NCI-H2171 (cell line): Measurements from ENCODE around the gene PACS1.
A peak's percentile ranks its signal among the peaks of the same experiment; 100 is the strongest.

ENCODE experiments used
- DNase-seq: peaks from one replicate; lab custom pipeline; 2025; lab: John Stamatoyannopoulos, UW

The PACS1 gene

DNA sequence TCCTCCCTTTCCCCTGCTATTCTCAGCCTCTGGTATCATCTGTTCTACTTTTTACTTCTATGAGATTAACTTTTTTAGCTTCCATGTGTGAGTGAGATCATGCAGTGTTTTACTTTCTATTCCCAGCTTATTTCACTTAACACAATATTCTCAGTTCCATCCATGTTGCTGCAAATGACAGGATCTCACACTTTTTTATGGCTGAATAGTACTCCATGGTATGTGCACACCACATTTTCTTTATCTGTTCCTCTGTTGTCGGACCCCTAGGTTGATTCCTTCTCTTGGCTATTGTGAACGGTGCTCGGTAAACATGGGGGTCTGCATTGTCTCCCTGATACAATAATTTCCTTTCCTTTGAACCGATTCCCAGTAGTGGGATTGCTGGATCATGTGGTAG lies 117.4 kb downstream of the PACS1 start:
- no peak for DNase-seq

- DNase-seq = no peak
These were observed 118.5 kb downstream of the PACS1 start for GRCh38 chr11:66188580-66188979.

DNA sequence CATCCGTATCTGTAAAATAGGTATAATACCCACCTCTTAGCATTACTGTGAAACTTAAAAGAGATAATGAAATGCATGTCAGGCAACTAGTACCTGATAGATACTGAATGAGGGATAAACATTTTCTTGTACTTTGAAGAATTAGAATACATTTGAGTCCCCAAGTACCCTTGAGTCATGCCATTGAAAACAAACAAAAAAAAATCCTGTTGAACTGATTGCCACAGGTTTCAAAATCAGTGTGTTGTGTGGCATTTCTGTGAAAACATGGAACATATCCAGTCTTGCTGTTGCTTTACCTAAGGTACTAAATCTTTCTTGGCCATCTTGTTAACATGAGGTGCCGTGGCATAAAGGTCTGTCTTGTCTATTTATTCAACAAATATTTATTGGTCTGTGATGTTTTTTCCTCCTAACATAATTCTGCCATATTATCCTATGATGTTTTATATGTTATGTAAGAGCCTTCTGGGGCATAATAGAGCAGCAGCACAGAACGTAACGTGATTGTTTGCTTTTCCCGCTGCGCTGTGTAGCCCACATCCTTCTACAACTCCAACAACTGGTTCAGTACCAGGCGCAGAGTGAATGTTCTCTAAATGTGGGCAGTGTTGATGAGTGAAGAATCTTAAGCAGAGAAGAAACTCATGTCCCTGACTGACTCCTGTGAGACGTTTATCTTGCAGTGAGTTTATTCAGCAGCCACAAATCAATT lies 119.1 kb downstream of the PACS1 start:
- no peak for DNase-seq

DNA sequence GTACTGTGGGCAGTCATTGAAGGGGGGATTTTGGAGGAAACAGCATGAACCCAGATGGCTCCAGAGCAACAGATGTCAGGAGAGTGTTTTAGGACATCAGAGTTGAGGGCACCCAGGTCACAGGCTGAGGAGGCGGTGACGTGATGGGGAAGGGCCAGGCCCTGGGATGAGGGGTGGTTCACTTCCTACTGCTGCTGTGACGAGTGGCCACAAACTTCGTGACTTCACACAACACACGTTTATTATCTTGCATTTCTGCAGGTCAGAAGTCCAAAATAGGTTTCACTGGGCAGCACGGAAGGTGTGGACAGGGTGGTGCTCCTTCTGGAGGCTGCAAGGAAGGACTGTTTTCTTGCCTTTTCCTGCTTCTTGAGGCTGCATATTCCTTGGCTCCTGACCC lies 120.7 kb downstream of the PACS1 start:
- no peak for DNase-seq

DNA sequence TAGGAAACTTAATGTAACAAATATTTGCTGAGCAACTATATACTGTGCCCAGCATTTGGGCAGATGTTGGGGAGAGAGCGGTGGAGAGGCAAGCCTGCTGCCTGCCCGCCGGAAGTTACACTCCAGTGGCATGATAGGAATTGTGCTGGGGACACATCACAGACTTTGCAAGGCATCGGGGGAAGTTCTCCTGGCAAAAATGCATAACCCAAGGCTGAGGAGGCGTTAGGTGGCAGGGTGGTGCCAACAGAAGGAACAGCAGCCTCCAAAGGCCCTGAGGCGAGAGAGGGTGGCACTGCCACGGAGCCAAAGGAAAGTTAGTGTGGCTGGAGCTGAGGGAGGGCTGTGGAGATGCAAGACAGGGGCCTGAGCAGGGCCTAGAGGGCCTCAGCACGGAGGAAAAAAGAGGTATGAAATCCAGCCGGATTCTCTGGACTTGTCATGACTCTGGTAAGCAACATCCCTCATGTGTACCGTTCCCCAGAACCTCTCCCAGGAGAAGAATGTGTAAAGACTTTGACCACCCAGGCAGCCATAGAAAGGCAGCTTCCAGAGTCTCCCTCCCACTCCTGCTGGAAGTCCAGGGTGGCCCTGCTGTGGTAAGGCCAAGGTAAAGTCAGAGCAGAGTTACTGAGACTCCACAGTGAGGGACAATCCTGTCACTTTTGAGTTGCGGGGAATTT lies 122.2 kb downstream of the PACS1 start:
- DNase-seq = no peak

DNA sequence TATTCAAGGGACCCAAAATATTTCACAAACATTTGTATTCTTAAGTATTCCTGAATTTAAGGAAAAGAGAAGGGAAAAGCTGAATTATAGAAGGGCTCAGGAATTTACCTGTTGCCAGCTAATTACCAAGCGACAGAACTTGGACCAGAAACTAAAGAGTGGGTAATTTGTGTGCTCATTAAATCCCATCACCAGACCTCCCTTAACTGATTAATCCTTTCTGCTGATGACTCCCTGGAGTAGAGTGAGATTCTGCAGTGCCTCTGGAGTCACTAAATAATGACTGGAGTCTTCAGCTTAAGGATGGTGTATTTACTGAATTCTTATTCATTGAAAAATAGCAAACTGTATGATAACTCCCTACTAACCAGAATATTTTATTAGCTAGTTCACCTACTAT lies 124.3 kb downstream of the PACS1 start:
- DNase-seq = no peak

DNA sequence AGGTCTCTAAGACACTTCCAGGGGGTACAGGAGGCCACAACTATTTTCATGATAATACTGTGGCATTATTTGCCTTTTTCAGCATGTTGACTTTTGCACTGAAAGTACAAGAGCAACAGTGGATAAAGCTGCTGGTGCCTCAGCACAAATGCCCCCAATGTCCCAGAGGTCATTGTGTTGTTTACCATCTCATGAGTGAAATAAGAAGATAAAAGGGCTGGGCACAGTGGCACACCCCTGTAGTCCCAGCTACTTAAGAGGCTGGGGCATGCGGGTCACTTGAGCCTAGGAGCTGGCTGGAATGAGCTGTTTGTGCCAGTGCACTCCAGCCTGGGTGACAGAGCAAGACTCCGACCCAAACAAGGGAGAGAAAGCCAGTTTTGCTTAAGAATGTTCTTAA lies 125.8 kb downstream of the PACS1 start:
- DNase-seq = no peak

GRCh38 chr11:66203847-66204246 lies 133.8 kb downstream of the PACS1 start:
- no peak for DNase-seq

DNA sequence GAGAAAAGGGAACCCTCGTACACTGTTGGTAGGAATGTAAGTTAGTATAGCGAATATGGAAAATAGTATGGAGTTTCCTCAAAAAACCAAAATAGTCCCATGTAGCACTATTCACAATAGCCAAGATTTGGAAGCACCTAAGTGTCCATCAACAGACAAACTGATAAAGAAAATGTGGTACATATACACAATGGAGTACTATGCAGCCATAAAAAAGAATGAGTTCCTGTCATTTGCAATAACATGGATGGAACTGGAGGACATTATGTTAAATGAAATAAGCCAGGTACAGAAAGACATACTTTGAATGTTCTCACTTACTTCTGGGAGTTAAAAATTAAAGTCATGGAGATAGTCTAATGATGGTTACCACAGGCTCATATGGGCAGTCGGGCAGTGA lies 134.3 kb downstream of the PACS1 start:
- no peak for DNase-seq

DNA sequence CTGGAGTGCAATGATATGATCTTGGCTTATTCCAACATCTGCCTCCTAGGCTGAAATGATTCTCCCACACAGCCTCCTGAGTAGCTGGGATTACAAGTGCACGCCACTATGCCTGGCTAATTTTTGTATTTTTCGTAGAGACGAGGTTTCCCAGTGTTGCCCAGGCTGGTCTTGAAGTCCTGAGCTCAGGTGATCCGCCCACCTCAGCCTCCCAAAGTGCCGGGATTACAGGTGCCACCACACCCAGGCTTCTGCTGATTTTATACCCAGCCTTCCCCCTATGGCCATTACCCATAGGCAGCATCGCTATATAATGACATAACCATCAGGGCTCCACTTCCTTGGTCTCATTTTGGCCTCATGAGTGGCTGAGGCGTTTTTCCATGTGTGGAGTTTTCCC lies 137.7 kb downstream of the PACS1 start:
- DNase-seq = no peak

GRCh38 chr11:66211100-66211499 lies 141.0 kb downstream of the PACS1 start:
- DNase-seq = no peak

- no peak for DNase-seq
These were observed 146.8 kb downstream of the PACS1 start for GRCh38 chr11:66216911-66217310.

DNA sequence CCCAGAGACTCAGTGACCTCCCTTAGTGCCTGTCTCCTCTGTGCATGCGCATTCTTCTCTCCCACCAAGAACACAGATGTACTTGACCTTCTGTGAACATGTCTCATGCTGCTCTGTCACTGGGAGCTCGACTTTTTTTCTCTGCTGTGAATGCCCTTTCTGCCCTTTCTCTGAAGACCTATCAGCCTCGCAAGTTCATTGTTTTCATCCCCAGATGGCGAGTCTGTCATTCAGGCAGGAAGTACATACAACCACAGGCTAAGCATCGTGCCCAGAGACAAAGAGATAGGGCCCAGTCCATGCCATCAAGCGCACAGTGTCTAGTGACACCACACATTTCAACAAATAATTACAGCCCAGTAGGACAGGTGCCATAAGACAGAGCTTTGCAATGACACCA lies 148.0 kb downstream of the PACS1 start:
- DNase-seq = no peak

- DNase-seq = no peak
These were observed 149.0 kb downstream of the PACS1 start for GRCh38 chr11:66218846-66219620.

DNA sequence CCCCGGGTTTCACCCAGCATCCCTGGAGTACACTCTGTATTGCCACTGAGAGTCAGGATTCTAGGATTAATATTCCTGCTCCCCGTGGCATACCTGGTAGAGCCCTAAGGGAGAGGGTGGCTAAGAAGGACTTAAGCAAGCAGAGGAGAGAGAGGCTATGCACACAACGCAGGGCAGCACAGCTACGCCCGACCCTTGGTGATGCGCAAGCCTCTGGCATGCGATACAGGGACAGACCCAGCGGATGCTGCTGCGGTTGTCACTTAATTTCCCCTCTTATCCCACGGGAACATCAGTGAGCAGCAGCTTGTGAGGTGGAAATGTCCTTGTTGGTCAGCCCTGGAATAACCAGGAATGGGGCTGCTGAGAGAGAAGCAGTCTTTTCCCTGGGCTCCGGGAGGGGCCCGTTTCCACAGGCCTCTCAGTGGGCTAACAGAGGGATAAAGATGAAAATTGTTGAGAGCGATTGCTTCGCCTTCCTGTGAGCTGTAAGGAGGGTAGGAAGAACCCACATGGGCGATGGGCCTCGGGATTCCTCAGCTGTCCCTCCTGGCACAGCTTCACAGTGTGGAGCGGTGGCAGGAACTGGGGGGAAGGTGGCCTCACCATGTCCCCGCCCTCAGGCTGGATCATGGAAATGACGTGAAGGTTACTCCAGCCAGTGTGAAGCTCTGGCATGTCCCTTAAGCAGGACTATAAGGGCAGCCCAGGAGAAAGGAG lies 149.9 kb downstream of the PACS1 start:
- no peak for DNase-seq

DNA sequence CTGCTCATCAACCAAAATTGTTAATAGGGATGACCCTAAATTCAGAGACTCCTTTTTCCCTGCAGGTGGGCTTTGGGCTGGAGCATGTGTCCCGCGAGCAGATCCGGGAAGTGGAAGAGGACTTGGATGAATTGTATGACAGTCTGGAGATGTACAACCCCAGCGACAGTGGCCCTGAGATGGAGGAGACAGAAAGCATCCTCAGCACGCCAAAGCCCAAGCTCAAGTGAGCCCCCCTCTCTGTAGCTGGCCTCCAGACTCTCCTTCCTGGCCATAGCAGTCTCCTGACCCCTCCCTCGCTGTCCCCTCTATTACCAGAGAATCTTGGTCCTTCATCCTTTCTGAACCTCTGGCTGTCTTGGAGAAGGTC lies 150.5 kb downstream of the PACS1 start:
- DNase-seq = no peak

- DNase-seq = no peak
These were observed 150.9 kb downstream of the PACS1 start for GRCh38 chr11:66221012-66221411.

DNA sequence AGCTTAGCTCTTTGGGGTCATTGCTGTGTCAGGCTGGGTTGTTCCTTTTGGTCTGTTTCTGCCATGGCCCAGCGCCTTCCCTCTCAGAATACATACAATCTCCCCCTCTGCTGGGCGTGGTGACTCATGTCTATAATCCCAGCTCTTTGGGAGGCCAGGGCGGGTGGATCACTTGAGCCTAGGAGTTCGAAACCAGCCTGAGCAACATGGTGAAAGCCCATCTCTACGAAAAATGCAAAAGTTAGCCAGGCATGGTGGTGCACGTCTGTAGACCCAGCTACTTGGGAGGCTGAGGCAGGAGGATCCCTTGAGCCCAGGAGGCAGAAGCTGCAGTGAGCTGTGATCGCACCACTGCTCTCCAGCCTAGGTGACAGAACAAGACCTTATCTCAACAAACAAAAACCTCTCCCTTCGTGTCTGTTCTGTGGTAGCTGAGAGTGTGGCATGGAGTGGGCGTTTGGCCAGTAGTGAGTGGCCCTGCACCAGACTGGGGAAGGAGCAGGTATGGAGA lies 151.7 kb downstream of the PACS1 start:
- no peak for DNase-seq

DNA sequence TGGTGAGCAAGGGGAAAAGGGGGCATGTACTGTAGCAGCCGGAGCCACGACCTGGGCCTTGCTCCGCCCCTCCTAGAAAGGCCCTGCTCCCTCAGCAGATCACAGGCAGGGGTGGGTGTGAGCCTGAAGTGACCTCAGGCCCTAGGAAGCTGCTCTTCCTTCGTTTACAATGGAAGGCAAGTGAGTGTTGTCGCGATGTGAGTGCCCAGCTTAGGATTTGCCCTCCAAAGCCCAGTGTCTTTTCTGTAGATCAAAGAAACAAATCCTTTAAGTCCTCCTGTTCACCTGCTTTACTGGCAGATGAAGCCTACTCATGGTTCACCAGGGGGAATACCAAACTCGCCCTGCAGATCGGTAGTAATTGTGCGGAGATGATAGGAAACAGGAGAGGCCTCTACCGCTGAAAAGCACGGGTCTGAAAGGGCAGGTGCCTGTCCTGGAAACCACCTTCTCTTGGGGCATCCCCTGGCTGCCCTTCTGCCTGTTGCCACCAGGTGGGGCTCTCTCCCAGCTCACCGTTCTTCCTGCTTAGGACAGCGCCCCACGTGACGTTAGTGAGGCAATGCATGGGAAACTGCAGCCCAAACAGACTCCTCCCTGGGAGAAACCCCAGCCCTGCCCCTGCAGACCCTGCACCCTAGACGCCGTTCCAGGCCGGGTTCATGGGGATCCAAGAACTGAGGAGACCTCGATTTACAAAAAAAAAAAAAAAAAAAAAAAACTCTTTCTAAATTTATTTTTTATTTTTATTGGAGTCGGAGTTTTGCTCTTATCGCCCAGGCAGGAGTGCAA lies 152.5 kb downstream of the PACS1 start:
- peak; percentile 94 for DNase-seq

- no peak for DNase-seq
These were observed 154.3 kb downstream of the PACS1 start for GRCh38 chr11:66224226-66224855.

DNA sequence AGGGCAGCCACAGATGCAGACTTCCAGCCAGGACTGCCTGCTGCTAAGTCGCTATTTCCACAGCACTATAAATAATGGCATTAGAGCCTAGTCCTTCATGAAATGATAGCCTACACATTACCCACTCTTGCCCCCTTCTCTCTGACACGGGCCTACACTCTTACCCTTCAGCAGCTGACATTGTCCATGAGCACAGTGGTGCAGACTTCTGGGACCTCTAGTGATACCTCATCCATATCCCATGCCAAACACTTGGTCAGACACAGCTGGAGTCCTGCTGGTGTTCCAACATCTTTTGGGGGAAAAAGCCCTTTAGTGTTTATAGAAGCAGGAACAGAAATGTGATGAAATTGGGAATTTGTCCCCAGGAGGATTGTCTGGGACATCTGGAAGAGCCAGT lies 155.0 kb downstream of the PACS1 start:
- no peak for DNase-seq
